Caco-2 (cell line): ENCODE data around the gene EXOSC9. TPM values are rescaled to one million over a fixed set of nuclear protein-coding genes. Genes with fewer than 3 reads are reported as not detected.

Experiments
- BruUV-seq: library from RNA; stranded (reverse); fragments of 400-500 nt; replicated peaks from 2 replicates; lab custom pipeline; 2021; lab: Mats Ljungman, UMichigan
- CTCF ChIA-PET: fragments of 300-600 bp; sonication (Branson Sonifier 250); formaldehyde crosslinking; loops from one replicate; lab custom pipeline; 2022; ENCODE audit warnings: antibody characterized with exemption; lab: Charles Lee
- POLR2A ChIA-PET: fragments of 300-600 bp; sonication (Branson Sonifier 250); formaldehyde crosslinking; loops from one replicate; lab custom pipeline; 2022; ENCODE audit warnings: antibody characterized with exemption; lab: Charles Lee
- DNase-seq, 2 experiments: peaks; one replicate each; pipeline versions ENCODE4 v3.0.0 to v3.0.0-alpha.2; 2020 to 2022
- H3K27me3 ChIP-seq: replicated peaks from 2 replicates; pipeline ENCODE4 v1.6.0; 2011; ENCODE audit warnings: low read length; ENCODE audit not compliant: control insufficient read depth, insufficient read depth
- H3K36me3 ChIP-seq: 2 replicates; pipeline ENCODE4 v1.5.1; 2011; ENCODE audit warnings: low read length; ENCODE audit not compliant: control insufficient read depth, insufficient read depth
- H3K4me1 ChIP-seq: fragments of 250-450 bp; sonication (Bioruptor Pico); 2 replicates; pipeline ENCODE4 v1.5.1; 2020; ENCODE audit warnings: mild to moderate bottlenecking
- H3K4me3 ChIP-seq: 2 replicates; pipeline ENCODE4 v1.5.1; 2011; ENCODE audit warnings: low read depth, mild to moderate bottlenecking, control low read depth, low read length
- H3K9me3 ChIP-seq: fragments of 250-450 bp; sonication (Bioruptor Pico); 2 replicates; pipeline ENCODE4 v1.5.1; 2020; ENCODE audit warnings: mild to moderate bottlenecking, moderate library complexity
- H3K27ac Mint-ChIP-seq: one replicate; pipeline ENCODE4 v1.8.0; 2022; ENCODE audit warnings: mixed read lengths; ENCODE audit not compliant: unreplicated experiment
- H3K27me3 Mint-ChIP-seq: one replicate; pipeline ENCODE4 v1.8.0; 2022; ENCODE audit warnings: mixed read lengths; ENCODE audit not compliant: insufficient read depth, unreplicated experiment
- H3K36me3 Mint-ChIP-seq: one replicate; pipeline ENCODE4 v1.8.0; 2022; ENCODE audit warnings: mild to moderate bottlenecking, mixed read lengths; ENCODE audit not compliant: insufficient read depth, unreplicated experiment
- H3K4me1 Mint-ChIP-seq: one replicate; pipeline ENCODE4 v1.8.0; 2022; ENCODE audit warnings: low read depth, mixed read lengths; ENCODE audit not compliant: unreplicated experiment
- H3K4me3 Mint-ChIP-seq: one replicate; pipeline ENCODE4 v1.8.0; 2022; ENCODE audit warnings: mild to moderate bottlenecking, moderate library complexity, mixed read lengths; ENCODE audit not compliant: unreplicated experiment
- H3K9me3 Mint-ChIP-seq: one replicate; pipeline ENCODE4 v1.8.0; 2022; ENCODE audit warnings: mixed read lengths; ENCODE audit not compliant: unreplicated experiment
- intact Hi-C: fragments of 100-400 bp; cut with micrococcal nuclease; formaldehyde crosslinking; loops from one replicate; pipeline ENCODE4 v1.10.0; 2022; ENCODE audit not compliant: unreplicated experiment
- total RNA-seq: library from RNA; stranded (reverse); gene quantifications from 2 replicates; pipeline ENCODE4 v1.2.3, GENCODE V29; 2022
- TF ChIP-seq, protein P1 (sequence below), 2 experiments: fragments of 200-600 bp in 1 of 2; IDR thresholded peaks; 1 replicate in 1 of 2; 2 replicates in 1 of 2; pipeline versions ENCODE4 v1.5.1 to v1.8.0; 2011 to 2022; ENCODE audit warnings: antibody characterized with exemption in 1 of 2, control low read depth in 1 of 2, inconsistent platforms in 1 of 2, low read depth in 1 of 2, low read length in 1 of 2, mild to moderate bottlenecking in 1 of 2, moderate library complexity in 1 of 2; ENCODE audit not compliant: insufficient read depth in 1 of 2, severe bottlenecking in 1 of 2, unreplicated experiment in 1 of 2

The EXOSC9 gene
- total RNA-seq, 1 experiment from 2014 or later, result 32.6 TPM

- H3K27me3 Mint-ChIP-seq, result peaks cover 5% of the 10 kb centered on the region
- intact Hi-C loops, result no loop called here
- CTCF ChIA-PET, result no interaction called here
These were observed 40.9 kb upstream of the EXOSC9 start for GRCh38 chr4:121760205-121760604.

DNA sequence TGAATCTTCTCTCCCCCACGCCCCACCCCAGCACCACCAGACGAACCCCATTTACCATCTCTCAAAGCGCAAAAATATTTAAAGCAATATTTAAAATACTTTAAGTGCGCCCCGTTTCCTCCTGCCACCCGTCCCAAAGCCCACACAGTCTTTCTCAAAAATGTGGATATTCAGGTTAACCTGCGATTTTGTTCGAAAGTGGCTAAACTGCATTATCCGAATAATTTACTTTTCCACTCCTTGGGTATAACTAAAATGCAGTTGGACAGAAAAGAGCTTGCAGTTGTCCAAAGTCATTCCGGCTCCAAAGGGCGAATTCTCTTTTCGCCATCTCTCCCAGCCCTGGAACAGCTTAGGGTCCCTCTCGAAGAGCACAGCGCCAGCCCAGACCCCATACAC is 36.8 kb upstream of the EXOSC9 start:
- H3K27ac Mint-ChIP-seq, result no peak overlapping the region
- ChIA-PET CTCF (no interaction called here), POLR2A (no interaction called here)
- H3K4me1 Mint-ChIP-seq, result no peaks in the 10 kb centered on the region
- H3K4me3 Mint-ChIP-seq, result no peak overlapping the region
- no peak for DNase-seq
- intact Hi-C loops, result no loop called here
- H3K9me3 ChIP-seq, result no peaks in the 10 kb centered on the region
- TF ChIP-seq, protein P1, sequence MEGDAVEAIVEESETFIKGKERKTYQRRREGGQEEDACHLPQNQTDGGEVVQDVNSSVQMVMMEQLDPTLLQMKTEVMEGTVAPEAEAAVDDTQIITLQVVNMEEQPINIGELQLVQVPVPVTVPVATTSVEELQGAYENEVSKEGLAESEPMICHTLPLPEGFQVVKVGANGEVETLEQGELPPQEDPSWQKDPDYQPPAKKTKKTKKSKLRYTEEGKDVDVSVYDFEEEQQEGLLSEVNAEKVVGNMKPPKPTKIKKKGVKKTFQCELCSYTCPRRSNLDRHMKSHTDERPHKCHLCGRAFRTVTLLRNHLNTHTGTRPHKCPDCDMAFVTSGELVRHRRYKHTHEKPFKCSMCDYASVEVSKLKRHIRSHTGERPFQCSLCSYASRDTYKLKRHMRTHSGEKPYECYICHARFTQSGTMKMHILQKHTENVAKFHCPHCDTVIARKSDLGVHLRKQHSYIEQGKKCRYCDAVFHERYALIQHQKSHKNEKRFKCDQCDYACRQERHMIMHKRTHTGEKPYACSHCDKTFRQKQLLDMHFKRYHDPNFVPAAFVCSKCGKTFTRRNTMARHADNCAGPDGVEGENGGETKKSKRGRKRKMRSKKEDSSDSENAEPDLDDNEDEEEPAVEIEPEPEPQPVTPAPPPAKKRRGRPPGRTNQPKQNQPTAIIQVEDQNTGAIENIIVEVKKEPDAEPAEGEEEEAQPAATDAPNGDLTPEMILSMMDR (IDR thresholded peaks at IDR 0.05; ENCODE audit: insufficient read depth in 1 of 2, low read depth in 1 of 2, low read length in 1 of 2, severe bottlenecking in 1 of 2, unreplicated experiment in 1 of 2), result no peak
- H3K9me3 Mint-ChIP-seq, result no peaks in the 10 kb centered on the region
- BruUV-seq, result no TSS peak
- H3K36me3 ChIP-seq, result no peaks in the 10 kb centered on the region
- H3K27me3 ChIP-seq, result no peaks in the 10 kb centered on the region
- peaks cover 7% of the 10 kb centered on the region for H3K27me3 Mint-ChIP-seq
- H3K4me3 ChIP-seq, result no peak overlapping the region
- no peaks in the 10 kb centered on the region for H3K4me1 ChIP-seq
- H3K36me3 Mint-ChIP-seq, result no peaks in the 10 kb centered on the region

More at GRCh38 chr4:121760205-121760604, 40.9 kb upstream of the EXOSC9 start:
- Mint-ChIP-seq H3K36me3 (no peaks in the 10 kb centered on the region), H3K4me1 (no peaks in the 10 kb centered on the region), H3K9me3 (no peaks in the 10 kb centered on the region), H3K27ac (no peak overlapping the region), H3K4me3 (no peak overlapping the region)
- H3K27me3 ChIP-seq, result no peaks in the 10 kb centered on the region
- no peaks in the 10 kb centered on the region for H3K36me3 ChIP-seq
- no peak for DNase-seq
- BruUV-seq, result no TSS peak
- POLR2A ChIA-PET, result no interaction called here
- H3K4me3 ChIP-seq, result no peak overlapping the region
- TF ChIP-seq, protein P1 (IDR thresholded peaks at IDR 0.05; ENCODE audit: insufficient read depth in 1 of 2, low read depth in 1 of 2, low read length in 1 of 2, severe bottlenecking in 1 of 2, unreplicated experiment in 1 of 2), result no peak
- H3K9me3 ChIP-seq, result no peaks in the 10 kb centered on the region
- H3K4me1 ChIP-seq, result no peaks in the 10 kb centered on the region

DNA sequence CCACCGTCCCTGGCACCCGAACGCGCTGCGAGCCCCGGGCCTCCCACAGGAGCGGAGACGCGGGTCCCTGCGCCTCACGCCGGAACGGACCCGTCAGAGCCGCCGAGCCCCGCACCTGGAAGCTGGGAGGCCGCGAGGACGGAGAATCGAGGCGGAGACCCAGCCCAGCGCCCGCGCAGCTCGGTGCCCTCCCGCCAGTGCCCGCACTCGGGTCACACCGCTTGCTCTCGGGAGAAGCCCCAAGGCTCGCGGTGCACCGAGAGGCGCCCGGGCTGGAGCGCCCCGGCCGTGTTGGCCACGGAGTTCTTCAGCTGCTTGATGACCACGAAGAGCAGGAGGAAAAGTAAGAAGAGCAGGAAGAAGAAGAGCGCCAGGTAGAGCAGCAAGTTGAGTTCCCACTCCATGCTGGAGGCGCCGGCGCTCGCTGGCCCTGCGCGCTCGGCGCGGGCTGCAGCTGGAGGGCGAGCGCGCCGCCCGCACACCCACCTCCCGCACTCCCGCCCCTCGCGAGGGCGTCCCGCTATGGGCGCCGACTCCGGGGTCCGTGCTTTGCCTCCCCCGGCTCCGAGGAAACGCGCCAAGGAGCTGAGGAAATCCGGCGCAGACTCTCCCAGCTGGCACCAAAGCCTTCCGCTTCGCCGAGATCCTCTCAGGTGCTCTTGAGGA is 36.3 kb upstream of the EXOSC9 start, which contains the start of gene SMIM43:
TSS of gene SMIM43 (minus strand) at position 463 of the 666 bp plus-strand sequence. CDS start at position 404, 59 bp downstream.
- Histone ChIP-seq H3K4me1 (no peaks in the 10 kb centered on the region), H3K27me3 (no peaks in the 10 kb centered on the region), H3K4me3 (no peak within 1 kb of the TSS), H3K9me3 (no peaks in the 10 kb centered on the region), H3K36me3 (no peaks in the 10 kb centered on the region)
- ChIA-PET CTCF (no interaction called here), POLR2A (no interaction called here)
- no TSS peak for BruUV-seq
- Mint-ChIP-seq H3K4me3 (no peak within 1 kb of the TSS), H3K27ac (no peak within 1 kb of the TSS), H3K36me3 (no peaks in the 10 kb centered on the region), H3K4me1 (no peaks in the 10 kb centered on the region), H3K27me3 (peaks cover 5% of the 10 kb centered on the region), H3K9me3 (no peaks in the 10 kb centered on the region)
- TF ChIP-seq, protein P1 (IDR thresholded peaks at IDR 0.05; ENCODE audit: insufficient read depth in 1 of 2, low read depth in 1 of 2, low read length in 1 of 2, severe bottlenecking in 1 of 2, unreplicated experiment in 1 of 2), result no peak
- no peak for DNase-seq
- intact Hi-C loops, result no loop called here
